ENCODE measurements around the gene GNA12. TPM values are rescaled to one million over a fixed set of nuclear protein-coding genes. Genes with fewer than 3 reads are reported as not detected.

GNA12 gene
- total and polyA plus RNA-seq, 2 of the 4 experiments (the other 2 are of a cell fraction), result 14.3 to 93.9 TPM

DNA sequence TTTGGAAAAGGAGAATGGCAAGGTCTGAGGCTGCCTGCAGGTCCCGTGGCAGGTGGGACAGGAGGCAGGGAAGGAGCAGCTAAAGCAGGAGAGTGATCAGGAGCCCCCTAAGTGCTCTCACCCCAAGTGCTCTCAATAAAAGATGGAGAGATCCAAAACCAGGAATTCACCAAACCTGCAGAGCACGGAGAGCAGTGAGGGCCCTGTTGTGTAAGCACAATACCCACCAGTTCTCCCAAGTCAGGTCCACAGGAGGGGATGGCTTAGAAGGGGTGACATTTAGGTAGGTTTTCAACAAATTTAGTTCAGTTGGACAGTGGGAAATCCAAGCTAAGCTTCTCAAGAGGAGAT, 40.8 kb downstream of the GNA12 start:
- peaks cover 28% of the 10 kb centered on the region for H3K4me1 ChIP-seq (ENCODE audit: control insufficient read depth, insufficient read depth, low read length)
- peak overlapping the region; percentile 97 for H2AK5ac ChIP-seq (ENCODE audit: low read depth, low read length)
- peak overlapping the region; percentile 97 for H3K27ac ChIP-seq (ENCODE audit: insufficient read depth, low read length)
- peak overlapping the region; percentile 97 for H3K14ac ChIP-seq (replicated peaks; ENCODE audit: low read depth, low read length)
- TF ChIP-seq RAD21 (IDR thresholded peaks at IDR 0.05; ENCODE audit: low read length), result no peak
- no peak for TF ChIP-seq POLR2A (IDR thresholded peaks at IDR 0.05; ENCODE audit: low read depth, low read length)
- TF ChIP-seq CEBPB (IDR thresholded peaks at IDR 0.05; ENCODE audit: low read depth, low read length), result no peak
- TF ChIP-seq RFX5 (IDR thresholded peaks at IDR 0.05; ENCODE audit: low read depth, low read length), result no peak
- no peak for TF ChIP-seq MXI1 (IDR thresholded peaks at IDR 0.05; ENCODE audit: borderline replicate concordance, low read depth, low read length)
- TF ChIP-seq MAZ (IDR thresholded peaks at IDR 0.05; ENCODE audit: borderline replicate concordance, low read depth, low read length), result no peak
- TF ChIP-seq NFE2L2 (IDR thresholded peaks at IDR 0.05; ENCODE audit: low read depth, low read length), result no peak
- TF ChIP-seq, protein P1, sequence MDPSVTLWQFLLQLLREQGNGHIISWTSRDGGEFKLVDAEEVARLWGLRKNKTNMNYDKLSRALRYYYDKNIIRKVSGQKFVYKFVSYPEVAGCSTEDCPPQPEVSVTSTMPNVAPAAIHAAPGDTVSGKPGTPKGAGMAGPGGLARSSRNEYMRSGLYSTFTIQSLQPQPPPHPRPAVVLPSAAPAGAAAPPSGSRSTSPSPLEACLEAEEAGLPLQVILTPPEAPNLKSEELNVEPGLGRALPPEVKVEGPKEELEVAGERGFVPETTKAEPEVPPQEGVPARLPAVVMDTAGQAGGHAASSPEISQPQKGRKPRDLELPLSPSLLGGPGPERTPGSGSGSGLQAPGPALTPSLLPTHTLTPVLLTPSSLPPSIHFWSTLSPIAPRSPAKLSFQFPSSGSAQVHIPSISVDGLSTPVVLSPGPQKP (IDR thresholded peaks at IDR 0.05; ENCODE audit: borderline replicate concordance, low read depth, low read length), result no peak
- TF ChIP-seq, protein P2, sequence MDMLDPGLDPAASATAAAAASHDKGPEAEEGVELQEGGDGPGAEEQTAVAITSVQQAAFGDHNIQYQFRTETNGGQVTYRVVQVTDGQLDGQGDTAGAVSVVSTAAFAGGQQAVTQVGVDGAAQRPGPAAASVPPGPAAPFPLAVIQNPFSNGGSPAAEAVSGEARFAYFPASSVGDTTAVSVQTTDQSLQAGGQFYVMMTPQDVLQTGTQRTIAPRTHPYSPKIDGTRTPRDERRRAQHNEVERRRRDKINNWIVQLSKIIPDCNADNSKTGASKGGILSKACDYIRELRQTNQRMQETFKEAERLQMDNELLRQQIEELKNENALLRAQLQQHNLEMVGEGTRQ (IDR thresholded peaks at IDR 0.05; ENCODE audit: low read depth, low read length), result no peak
- TF ChIP-seq SMC3 (IDR thresholded peaks at IDR 0.05; ENCODE audit: low read depth, low read length), result no peak
- no peak for TF ChIP-seq CHD1 (IDR thresholded peaks at IDR 0.05; ENCODE audit: low read depth, low read length)
- no peak for TF ChIP-seq FOS (IDR thresholded peaks at IDR 0.05; ENCODE audit: low read depth, low read length)
- TF ChIP-seq RCOR1 (IDR thresholded peaks at IDR 0.05; ENCODE audit: insufficient replicate concordance, low read length), result no peak
- TF ChIP-seq MAFK (IDR thresholded peaks at IDR 0.05; ENCODE audit: low read depth, low read length), result no peak
- TF ChIP-seq BHLHE40 (IDR thresholded peaks at IDR 0.05; ENCODE audit: low read depth, low read length), result no peak
- TF ChIP-seq, protein P3, sequence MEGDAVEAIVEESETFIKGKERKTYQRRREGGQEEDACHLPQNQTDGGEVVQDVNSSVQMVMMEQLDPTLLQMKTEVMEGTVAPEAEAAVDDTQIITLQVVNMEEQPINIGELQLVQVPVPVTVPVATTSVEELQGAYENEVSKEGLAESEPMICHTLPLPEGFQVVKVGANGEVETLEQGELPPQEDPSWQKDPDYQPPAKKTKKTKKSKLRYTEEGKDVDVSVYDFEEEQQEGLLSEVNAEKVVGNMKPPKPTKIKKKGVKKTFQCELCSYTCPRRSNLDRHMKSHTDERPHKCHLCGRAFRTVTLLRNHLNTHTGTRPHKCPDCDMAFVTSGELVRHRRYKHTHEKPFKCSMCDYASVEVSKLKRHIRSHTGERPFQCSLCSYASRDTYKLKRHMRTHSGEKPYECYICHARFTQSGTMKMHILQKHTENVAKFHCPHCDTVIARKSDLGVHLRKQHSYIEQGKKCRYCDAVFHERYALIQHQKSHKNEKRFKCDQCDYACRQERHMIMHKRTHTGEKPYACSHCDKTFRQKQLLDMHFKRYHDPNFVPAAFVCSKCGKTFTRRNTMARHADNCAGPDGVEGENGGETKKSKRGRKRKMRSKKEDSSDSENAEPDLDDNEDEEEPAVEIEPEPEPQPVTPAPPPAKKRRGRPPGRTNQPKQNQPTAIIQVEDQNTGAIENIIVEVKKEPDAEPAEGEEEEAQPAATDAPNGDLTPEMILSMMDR (conservative IDR thresholded peaks at IDR 0.05; ENCODE audit: low read depth, low read length), result no peak
- peak overlapping the region; percentile 97 for H3K56ac ChIP-seq (ENCODE audit: extremely low read depth, insufficient read depth, low read length)
- H3K9ac ChIP-seq (ENCODE audit: low read depth, low read length), result peak overlapping the region; percentile 77
- ChIA-PET POLR2A (ENCODE audit: unreplicated experiment) (interaction anchor here (0.7 kb wide), 1 partner anchor 40 kb away, joined by 3 read pairs; no protein-coding TSS in a partner anchor), CTCF (interaction anchor here (1.4 kb wide), 1 partner anchor 13 kb away, joined by 4 read pairs; no protein-coding TSS in a partner anchor)
- peak overlapping the region; percentile 97 for H2AK9ac ChIP-seq (replicated peaks; ENCODE audit: low read depth, low read length, poor library complexity)
- intact Hi-C loops (cut with micrococcal nuclease), result no loop called here
- peak overlapping the region; percentile 88 for H3K4me2 ChIP-seq (ENCODE audit: low read depth, low read length)
- in situ Hi-C loops (cut with MboI; ENCODE audit: low sequenced_read_pairs), result no loop called here
- dilution Hi-C loops (cut with HindIII; ENCODE audit: low sequenced_read_pairs, unreplicated experiment), result no loop called here
- peak overlapping the region; percentile 93 for H3K18ac ChIP-seq (ENCODE audit: low read depth, low read length)
- H4K91ac ChIP-seq (ENCODE audit: insufficient read depth, low read depth, low read length), result peak overlapping the region; percentile 97
- H3K79me1 ChIP-seq (ENCODE audit: low read depth in 1 of 2, low read length in 2 of 2), result peaks cover 47 to 73% of the 10 kb centered on the region in 2 experiments
- peak overlapping the region; percentile 94 for H2BK5ac ChIP-seq (ENCODE audit: low read depth, low read length, poor library complexity, severe bottlenecking)
- H2AFZ ChIP-seq (replicated peaks; ENCODE audit: low read length, poor library complexity), result peak overlapping the region; percentile 79
- H3K27me3 ChIP-seq (ENCODE audit: control insufficient read depth, insufficient read depth, low read length), result no peaks in the 10 kb centered on the region
- peak overlapping the region; percentile 94 for H3K23ac ChIP-seq (ENCODE audit: low read depth, low read length)
- H2BK20ac ChIP-seq (ENCODE audit: low read depth, low read length), result peak overlapping the region; percentile 94
- peak overlapping the region; percentile 94 for H2BK120ac ChIP-seq (ENCODE audit: low read depth, low read length)
- DNase-seq, result no peak
- ATAC-seq (ENCODE audit: low read depth), result peak; percentile 6; the same call in 1 of the 2 replicates
- H4K8ac ChIP-seq (ENCODE audit: low read depth in 2 of 2, low read length in 2 of 2), result peak overlapping the region; percentile 96
- H2BK15ac ChIP-seq (ENCODE audit: low read depth, low read length), result peak overlapping the region; percentile 98; the same call in 2 of the 3 replicates
- H3K4me3 ChIP-seq (ENCODE audit: insufficient read depth, low read depth, low read length), result 0 out of 2 replicates have a peak overlapping the region, but pooled peaks have one; percentile 3
- H3K9me3 ChIP-seq (ENCODE audit: control insufficient read depth, insufficient read depth, low read length), result no peaks in the 10 kb centered on the region
- no CpG with 5 or more reads among the region's 2 CpGs for WGBS, 2 experiments (ENCODE audit: extremely low coverage in 2 of 2, insufficient read length in 1 of 2)
- H3K9me1 ChIP-seq (ENCODE audit: insufficient read depth, low read length), result peaks cover 39% of the 10 kb centered on the region
- peak overlapping the region; percentile 99 for H3K4ac ChIP-seq (ENCODE audit: low read depth, low read length)
- 0 out of 2 replicates have a peak, but pooled peaks cover 4% of the 10 kb centered on the region for H4K20me1 ChIP-seq (ENCODE audit: insufficient read depth, low read length)
- H3K36me3 ChIP-seq (ENCODE audit: control insufficient read depth, insufficient read depth, low read length), result no peaks in the 10 kb centered on the region
- no TSS peak for BruUV-seq (replicated peaks)
- peak overlapping the region; percentile 90 for H4K5ac ChIP-seq (ENCODE audit: low read depth, low read length)

Data from IMR-90 (cell line).